GM19351 (cell line): Measurements from ENCODE around the gene YY2.
A peak's percentile ranks its signal among the peaks of the same experiment; 100 is the strongest.
"Not testable (repeated sequence)": the region's sequence is repeated elsewhere in the genome, so short reads cannot be mapped to it uniquely, and the experiment has no call there.

Experiments
- ATAC-seq: cut with Tn5 transposase; IDR thresholded peaks from one replicate; pipeline ENCODE4 v1.9.1; 2021; ENCODE audit warnings: mild to moderate bottlenecking, moderate library complexity; ENCODE audit not compliant: unreplicated experiment

Gene YY2

GRCh38 chrX:21855937-21856415 is at the start of gene YY2:
YY2 (plus strand) TSS chrX:21855987; CDS start chrX:21856485, 498 bp downstream.
- ATAC-seq = no peak

- ATAC-seq = no peak
Measured at GRCh38 chrX:21806691-21807090, 49.1 kb upstream of the YY2 start.

GRCh38 chrX:21811832-21812231 is 44.0 kb upstream of the YY2 start:
- no peak for ATAC-seq

GRCh38 chrX:21812628-21813027 is 43.2 kb upstream of the YY2 start:
- ATAC-seq = no peak

GRCh38 chrX:21813612-21814368 is 42.0 kb upstream of the YY2 start:
- no peak for ATAC-seq

- no peak for ATAC-seq
Measured at GRCh38 chrX:21816136-21816535, 39.7 kb upstream of the YY2 start.

- ATAC-seq = not testable (repeated sequence)
Measured at GRCh38 chrX:21820170-21820569, 35.6 kb upstream of the YY2 start.

GRCh38 chrX:21821875-21822274 is 33.9 kb upstream of the YY2 start:
- no peak for ATAC-seq

GRCh38 chrX:21831496-21831895 is 24.3 kb upstream of the YY2 start:
- no peak for ATAC-seq

- no peak for ATAC-seq
Measured at GRCh38 chrX:21837056-21837455, 18.7 kb upstream of the YY2 start.

- peak; percentile 24 for ATAC-seq
Measured at GRCh38 chrX:21838937-21839333, 16.9 kb upstream of the YY2 start.

- peak; percentile 83 for ATAC-seq
Measured at GRCh38 chrX:21839334-21840192, 16.2 kb upstream of the YY2 start, which contains the start of gene MBTPS2. MBTPS2 (plus strand) TSS chrX:21839617; CDS start chrX:21839735, 118 bp downstream.

GRCh38 chrX:21840193-21840545 is 15.6 kb upstream of the YY2 start:
- ATAC-seq = peak; percentile 18

GRCh38 chrX:21843179-21843578 is 12.6 kb upstream of the YY2 start:
- no peak for ATAC-seq

- no peak for ATAC-seq
Measured at GRCh38 chrX:21845096-21845495, 10.7 kb upstream of the YY2 start.

- ATAC-seq = no peak
Measured at GRCh38 chrX:21847342-21847741, 8.4 kb upstream of the YY2 start.

GRCh38 chrX:21853578-21853977 is 2.2 kb upstream of the YY2 start:
- ATAC-seq = no peak

GRCh38 chrX:21856504-21856903 is 717 bp downstream of the YY2 start:
- ATAC-seq = no peak

GRCh38 chrX:21863241-21863640 is 7.5 kb downstream of the YY2 start:
- no peak for ATAC-seq

GRCh38 chrX:21865436-21865835 is 9.6 kb downstream of the YY2 start:
- no peak for ATAC-seq

- ATAC-seq = no peak
Measured at GRCh38 chrX:21870494-21870893, 14.7 kb downstream of the YY2 start.
